Measurements from ENCODE around the gene LZTS2.

Gene LZTS2

GRCh38 chr10:101008823-101009423 lies 9.3 kb downstream of the LZTS2 start:
- no peak overlapping the region for H3K4me3 ChIP-seq (ENCODE audit: low read length)
- DNase-seq (ENCODE audit: low read depth): no peak
- TF ChIP-seq CTCF (conservative IDR thresholded peaks at IDR 0.05; ENCODE audit: low read length): no peak

- DNase-seq (ENCODE audit: low read depth): no peak
- no peak overlapping the region for H3K4me3 ChIP-seq (ENCODE audit: low read length)
- no peak for TF ChIP-seq CTCF (conservative IDR thresholded peaks at IDR 0.05; ENCODE audit: low read length)
Measured at GRCh38 chr10:101010329-101010728, 10.7 kb downstream of the LZTS2 start.

GRCh38 chr10:101011517-101012423 lies 12.2 kb downstream of the LZTS2 start:
- DNase-seq (ENCODE audit: low read depth): no peak

GRCh38 chr10:101012525-101013364 lies 13.1 kb downstream of the LZTS2 start:
- TF ChIP-seq CTCF (conservative IDR thresholded peaks at IDR 0.05; ENCODE audit: low read length): peak; percentile 73
- no peak overlapping the region for H3K4me3 ChIP-seq (ENCODE audit: low read length)
- DNase-seq (ENCODE audit: low read depth): peak; percentile 90

More at GRCh38 chr10:101011517-101012423, 12.2 kb downstream of the LZTS2 start:
- peak; percentile 54 for TF ChIP-seq CTCF (conservative IDR thresholded peaks at IDR 0.05; ENCODE audit: low read length)
- no peak overlapping the region for H3K4me3 ChIP-seq (ENCODE audit: low read length)

GRCh38 chr10:101013365-101013825 lies 13.8 kb downstream of the LZTS2 start:
- no peak overlapping the region for H3K4me3 ChIP-seq (ENCODE audit: low read length)
- no peak for TF ChIP-seq CTCF (conservative IDR thresholded peaks at IDR 0.05; ENCODE audit: low read length)
- no peak for DNase-seq (ENCODE audit: low read depth)

- peak; percentile 94 for TF ChIP-seq CTCF (conservative IDR thresholded peaks at IDR 0.05; ENCODE audit: low read length)
- no peak overlapping the region for H3K4me3 ChIP-seq (ENCODE audit: low read length)
- peak; percentile 47 for DNase-seq (ENCODE audit: low read depth)
Measured at GRCh38 chr10:101014230-101014884, 14.7 kb downstream of the LZTS2 start.

Measured in AG10803 (cell line).